Esophagus squamous epithelium (tissue), 5 donors: ENCODE measurements around the gene IFT122. TPM values are rescaled to one million over a fixed set of nuclear protein-coding genes. Genes with fewer than 3 reads are reported as not detected.

Experiments
- DNase-seq: peaks from one replicate; lab custom pipeline; 2025; lab: John Stamatoyannopoulos, UW
- H3K27ac ChIP-seq, 4 donors: fragments of 200-600 bp; sonication (generic); one replicate each; pipeline ENCODE4 v1.5.1; 2016 to 2019; ENCODE audit warnings: mild to moderate bottlenecking in 1 of 4
- H3K27me3 ChIP-seq, 4 donors: fragments of 200-600 bp; sonication (generic); 1 replicate in 3 of 4; 2 replicates in 1 of 4; pipeline versions ENCODE4 v1.5.1 to v1.6.0; 2017 to 2021; ENCODE audit warnings: antibody characterized with exemption in 1 of 4
- H3K36me3 ChIP-seq, 3 donors: fragments of 200-600 bp; sonication (generic); one replicate each; pipeline ENCODE4 v1.5.1; 2016 to 2019
- H3K4me1 ChIP-seq, 3 donors: fragments of 200-600 bp; sonication (generic); one replicate each; pipeline ENCODE4 v1.5.1; 2017 to 2019
- H3K4me3 ChIP-seq, 4 donors: fragments of 200-600 bp; sonication (generic); 1 replicate in 3 of 4; 2 replicates in 1 of 4; pipeline ENCODE4 v1.5.1; 2016 to 2019; ENCODE audit warnings: mild to moderate bottlenecking in 2 of 4, moderate library complexity in 1 of 4
- H3K9me3 ChIP-seq, 3 donors: fragments of 200-600 bp; sonication (generic); one replicate each; pipeline ENCODE4 v1.5.1; 2016 to 2019
- POLR2A ChIP-seq, 4 donors: fragments of 450-650 bp; IDR thresholded peaks; one replicate each; pipeline ENCODE4 v1.6.1; 2017; ENCODE audit warnings: antibody characterized with exemption in 4 of 4, mild to moderate bottlenecking in 4 of 4, moderate library complexity in 3 of 4
- WGBS, 2 donors: methylation state at CpG; one replicate each; pipeline ENCODE4 v1.1.5; 2018; 5-methylcytosine and 5-hydroxymethylcytosine counted together
- intact Hi-C: fragments of 100-400 bp; cut with DNase I; formaldehyde crosslinking; loops from one replicate; pipeline ENCODE4 v1.15.0; 2022
- total RNA-seq, 4 donors: library from RNA; depleted of rRNA; stranded (reverse); fragments of >200 nt; gene quantifications; one replicate each; pipeline ENCODE4 v1.1.0, GENCODE V29; 2016
- TF ChIP-seq, protein P1 (sequence below), 6 experiments: fragments of 450-650 bp in 4 of 6; fragments of 200-600 bp in 2 of 6; sonication (generic) in 2 of 6; IDR thresholded peaks; one replicate each; pipeline ENCODE4 v1.5.1; 2016 to 2019; ENCODE audit warnings: antibody characterized with exemption in 6 of 6, mild to moderate bottlenecking in 4 of 6, moderate library complexity in 4 of 6
- donor health status: DM: yes; HTN: yes; CAD: no.

The IFT122 gene
- total RNA-seq, 4 donors from 2014 or later, result 6.0 to 26.5 (median 11.5) TPM

GRCh38 chr3:129555616-129556357 lies 115.8 kb downstream of the IFT122 start:
- Histone ChIP-seq H3K4me1 (peaks cover 6 to 85% (median 30%) of the 10 kb centered on the region in 3 donors), H3K27me3 (no peaks in the 10 kb centered on the region), H3K27ac (no peak overlapping the region), H3K9me3 (no peaks in the 10 kb centered on the region), H3K4me3 (no peak overlapping the region), H3K36me3 (peaks cover 0 to 41% (median 0%) of the 10 kb centered on the region in 3 donors)
- intact Hi-C loops, result no loop called here
- TF ChIP-seq POLR2A (IDR thresholded peaks at IDR 0.05), result no peak
- TF ChIP-seq, protein P1, sequence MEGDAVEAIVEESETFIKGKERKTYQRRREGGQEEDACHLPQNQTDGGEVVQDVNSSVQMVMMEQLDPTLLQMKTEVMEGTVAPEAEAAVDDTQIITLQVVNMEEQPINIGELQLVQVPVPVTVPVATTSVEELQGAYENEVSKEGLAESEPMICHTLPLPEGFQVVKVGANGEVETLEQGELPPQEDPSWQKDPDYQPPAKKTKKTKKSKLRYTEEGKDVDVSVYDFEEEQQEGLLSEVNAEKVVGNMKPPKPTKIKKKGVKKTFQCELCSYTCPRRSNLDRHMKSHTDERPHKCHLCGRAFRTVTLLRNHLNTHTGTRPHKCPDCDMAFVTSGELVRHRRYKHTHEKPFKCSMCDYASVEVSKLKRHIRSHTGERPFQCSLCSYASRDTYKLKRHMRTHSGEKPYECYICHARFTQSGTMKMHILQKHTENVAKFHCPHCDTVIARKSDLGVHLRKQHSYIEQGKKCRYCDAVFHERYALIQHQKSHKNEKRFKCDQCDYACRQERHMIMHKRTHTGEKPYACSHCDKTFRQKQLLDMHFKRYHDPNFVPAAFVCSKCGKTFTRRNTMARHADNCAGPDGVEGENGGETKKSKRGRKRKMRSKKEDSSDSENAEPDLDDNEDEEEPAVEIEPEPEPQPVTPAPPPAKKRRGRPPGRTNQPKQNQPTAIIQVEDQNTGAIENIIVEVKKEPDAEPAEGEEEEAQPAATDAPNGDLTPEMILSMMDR (IDR thresholded peaks at IDR 0.05), result no peak
- WGBS, 2 donors, result 63 to 91% methylated on average over 6 to 10 of the region's 18 CpGs
- no peak for DNase-seq

DNA sequence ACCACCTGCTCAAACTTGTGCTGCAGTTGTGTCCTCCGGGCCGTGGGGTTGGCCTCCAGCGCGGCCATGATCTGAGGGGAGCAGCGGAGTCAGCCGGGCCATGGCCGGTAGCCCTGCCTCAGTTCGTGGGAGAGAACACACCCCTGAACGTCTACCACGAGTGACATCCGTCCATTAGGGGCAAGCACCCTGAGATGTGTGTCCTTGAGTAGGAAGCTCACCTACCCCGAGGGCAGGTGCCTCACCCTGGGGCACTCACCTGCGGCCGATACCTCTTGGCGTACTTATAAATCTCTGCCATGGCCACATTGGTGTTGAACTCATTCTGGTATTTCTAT lies 116.3 kb downstream of the IFT122 start:
- H3K27me3 ChIP-seq, result no peaks in the 10 kb centered on the region
- H3K36me3 ChIP-seq, result peaks cover 0 to 41% (median 0%) of the 10 kb centered on the region in 3 donors
- no peak for DNase-seq

GRCh38 chr3:129556890-129557547 lies 117.0 kb downstream of the IFT122 start:
- H3K4me1 ChIP-seq, result peaks cover 14 to 97% (median 41%) of the 10 kb centered on the region in 3 donors

More for the DNA sequence above, 116.3 kb downstream of the IFT122 start:
- H3K4me3 ChIP-seq, result no peak overlapping the region
- H3K4me1 ChIP-seq, result peaks cover 10 to 90% (median 35%) of the 10 kb centered on the region in 3 donors
- no peak for TF ChIP-seq POLR2A (IDR thresholded peaks at IDR 0.05)
- TF ChIP-seq, protein P1 (IDR thresholded peaks at IDR 0.05), result no peak
- no peaks in the 10 kb centered on the region for H3K9me3 ChIP-seq
- intact Hi-C loops, result no loop called here
- H3K27ac ChIP-seq, result no peak overlapping the region
- WGBS, 2 donors, result no CpG with 5 or more reads among the region's 15 CpGs

GRCh38 chr3:129557548-129557894 lies 117.5 kb downstream of the IFT122 start:
- peaks cover 14 to 100% (median 41%) of the 10 kb centered on the region in 3 donors for H3K4me1 ChIP-seq
- peak overlapping the region in 3 of 4 donors; percentile 35 to 86 (median 85) for H3K27ac ChIP-seq
- WGBS, 2 donors, result 41 to 44% methylated on average over 11 of the region's 11 CpGs
- no peak overlapping the region for H3K4me3 ChIP-seq
- H3K36me3 ChIP-seq, result peaks cover 0 to 47% (median 0%) of the 10 kb centered on the region in 3 donors
- no peaks in the 10 kb centered on the region for H3K27me3 ChIP-seq
- DNase-seq, result no peak
- no peaks in the 10 kb centered on the region for H3K9me3 ChIP-seq
- intact Hi-C loops, result no loop called here
- TF ChIP-seq, protein P1 (IDR thresholded peaks at IDR 0.05), result no peak
- no peak for TF ChIP-seq POLR2A (IDR thresholded peaks at IDR 0.05)

More at GRCh38 chr3:129556890-129557547, 117.0 kb downstream of the IFT122 start:
- Histone ChIP-seq H3K9me3 (no peaks in the 10 kb centered on the region), H3K36me3 (peaks cover 0 to 42% (median 0%) of the 10 kb centered on the region in 3 donors), H3K27ac (peak overlapping the region in 3 of 4 donors; percentile 35 to 86 (median 85)), H3K4me3 (no peak overlapping the region), H3K27me3 (no peaks in the 10 kb centered on the region)
- intact Hi-C loops, result no loop called here
- 82 to 87% methylated on average over 14 to 22 of the region's 31 CpGs for WGBS, 2 donors
- TF ChIP-seq POLR2A (IDR thresholded peaks at IDR 0.05), result no peak
- DNase-seq, result no peak

GRCh38 chr3:129558081-129558771 lies 118.2 kb downstream of the IFT122 start:
- DNase-seq, result no peak
- WGBS, 2 donors, result 77 to 83% methylated on average over 3 to 13 of the region's 15 CpGs
- TF ChIP-seq, protein P1 (IDR thresholded peaks at IDR 0.05), result no peak
- no peak for TF ChIP-seq POLR2A (IDR thresholded peaks at IDR 0.05)
- Histone ChIP-seq H3K4me3 (no peak overlapping the region), H3K27me3 (no peaks in the 10 kb centered on the region), H3K9me3 (no peaks in the 10 kb centered on the region), H3K4me1 (peaks cover 14 to 94% (median 41%) of the 10 kb centered on the region in 3 donors), H3K36me3 (peaks cover 0 to 54% (median 0%) of the 10 kb centered on the region in 3 donors), H3K27ac (peak overlapping the region; percentile 16 to 86 (median 60))
- intact Hi-C loops, result no loop called here
